Measurements from ENCODE around the gene NETO2.
"Not testable (repeated sequence)": the region's sequence is repeated elsewhere in the genome, so short reads cannot be mapped to it uniquely, and the experiment has no call there.

Gene NETO2

DNA sequence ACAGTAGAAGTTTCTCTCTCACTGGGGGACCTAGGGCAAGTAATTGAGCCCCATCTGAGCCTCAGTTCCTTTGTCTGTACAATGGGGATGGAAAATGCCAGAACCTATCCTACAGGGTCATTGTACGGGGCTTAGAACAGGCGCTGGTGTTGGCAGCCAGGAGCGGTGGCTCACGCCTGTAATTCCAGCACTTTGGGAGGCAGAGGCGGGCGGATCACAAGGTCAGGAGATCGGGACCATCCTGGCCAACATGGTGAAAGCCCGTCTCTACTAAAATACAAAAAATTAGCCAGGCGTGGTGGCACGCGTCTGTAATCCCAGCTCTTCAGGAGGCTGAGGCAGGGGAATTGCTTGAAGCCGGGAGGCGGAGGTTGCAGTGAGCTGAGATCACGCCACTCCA lies 87.7 kb downstream of the NETO2 start:
- H3K27ac Mint-ChIP-seq; ATAC-seq (replicated peaks); H3K9me3 Mint-ChIP-seq; H3K4me3 Mint-ChIP-seq; H3K4me1 Mint-ChIP-seq (ENCODE audit: low read depth in 2 of 2); H3K27me3 Mint-ChIP-seq; H3K36me3 Mint-ChIP-seq (ENCODE audit: insufficient read depth); DNase-seq: not testable (repeated sequence)

DNA sequence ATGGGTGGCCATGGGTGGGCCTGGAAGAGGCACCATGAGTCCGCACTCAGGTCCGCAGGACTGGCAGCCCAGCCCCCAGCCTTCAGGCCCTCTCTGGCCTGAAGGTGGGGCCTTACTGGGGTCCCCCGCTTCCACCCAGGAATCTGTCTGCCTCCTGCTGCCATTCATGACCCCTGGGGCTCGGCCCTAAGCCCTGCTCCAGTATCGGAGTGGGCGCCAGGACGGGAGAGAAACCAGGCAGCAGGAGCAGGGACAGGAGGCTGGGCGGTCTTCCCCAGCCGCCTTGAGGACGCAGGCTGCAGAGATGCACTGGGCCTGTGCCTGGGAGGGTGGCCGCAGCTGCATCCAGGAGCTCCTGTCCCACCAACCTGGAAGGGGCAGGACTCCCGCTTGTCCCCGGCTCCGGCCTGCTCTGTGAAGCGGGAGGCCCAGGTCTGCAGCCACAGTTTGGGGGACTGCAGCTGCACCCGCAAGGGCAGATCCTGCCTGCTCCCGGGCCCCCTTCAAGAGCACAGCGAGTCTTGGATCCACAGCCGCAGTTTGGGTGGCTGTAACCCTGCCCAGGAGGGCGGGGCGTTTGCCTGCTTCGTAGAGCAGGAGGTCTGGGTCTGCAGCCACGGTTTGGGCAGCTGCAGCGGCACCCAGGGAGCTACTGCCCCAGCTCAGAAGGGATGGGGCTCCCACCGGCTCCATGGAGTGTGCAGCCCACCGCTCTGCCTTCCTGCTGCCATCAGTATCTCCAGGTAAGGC lies 88.4 kb downstream of the NETO2 start:
- no peak for ATAC-seq (replicated peaks)
- Mint-ChIP-seq H3K4me1 (ENCODE audit: low read depth in 2 of 2) (no peaks in the 10 kb centered on the region), H3K4me3 (no peak overlapping the region), H3K27me3 (peaks cover 0 to 8% of the 10 kb centered on the region in 2 donors), H3K27ac (no peak overlapping the region), H3K36me3 (ENCODE audit: insufficient read depth) (no peaks in the 10 kb centered on the region), H3K9me3 (no peaks in the 10 kb centered on the region)
- no peak for DNase-seq

DNA sequence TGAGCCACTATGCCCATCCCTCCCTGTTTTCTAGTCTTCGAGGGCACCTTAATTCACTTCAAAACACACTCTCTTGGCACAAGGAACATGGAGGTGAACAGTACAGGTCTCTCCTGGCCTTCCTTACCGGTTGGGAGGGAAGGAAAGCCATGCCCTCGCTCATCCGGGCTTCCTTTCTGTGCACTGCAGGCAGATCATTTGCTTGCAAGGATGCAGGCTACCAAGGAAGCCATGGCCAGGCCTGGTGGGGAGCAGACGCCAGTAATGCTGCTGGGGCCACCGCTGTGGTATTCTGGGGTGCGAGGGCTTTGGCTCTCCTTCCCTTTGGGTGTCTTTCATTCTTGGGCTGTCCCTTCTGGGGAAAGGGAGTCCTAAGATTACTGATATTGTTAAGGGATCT lies 89.4 kb downstream of the NETO2 start:
- ATAC-seq (replicated peaks) (no peak), DNase-seq (no peak)
- H3K27ac Mint-ChIP-seq = no peak overlapping the region
- H3K4me1 Mint-ChIP-seq (ENCODE audit: low read depth in 2 of 2) = no peaks in the 10 kb centered on the region
- no peaks in the 10 kb centered on the region for H3K36me3 Mint-ChIP-seq (ENCODE audit: insufficient read depth)
- H3K9me3 Mint-ChIP-seq = no peaks in the 10 kb centered on the region
- no peak overlapping the region for H3K4me3 Mint-ChIP-seq
- peaks cover 0 to 18% of the 10 kb centered on the region in 2 donors for H3K27me3 Mint-ChIP-seq

DNA sequence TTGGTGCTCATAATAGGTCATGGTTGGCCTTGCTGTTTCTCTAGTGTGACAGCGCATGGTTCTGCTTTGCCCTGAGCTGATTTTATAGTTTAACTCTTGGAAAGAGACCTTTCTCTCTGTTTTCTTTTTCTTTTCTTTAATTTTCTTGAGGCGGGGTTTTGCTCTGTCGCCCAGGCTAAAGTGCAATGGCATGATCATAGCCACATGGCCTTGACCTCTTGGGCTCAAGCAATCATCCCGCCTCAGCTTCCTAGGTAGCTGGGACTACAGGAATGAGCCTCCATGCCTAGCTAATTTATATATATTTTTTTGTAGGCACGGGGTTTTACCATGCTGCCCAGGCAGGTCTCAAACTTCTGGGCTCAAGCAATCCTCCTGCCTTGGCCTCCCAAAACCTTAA lies 89.8 kb downstream of the NETO2 start:
- Mint-ChIP-seq H3K27me3 (peaks cover 0 to 22% of the 10 kb centered on the region in 2 donors), H3K4me3 (no peak overlapping the region), H3K4me1 (ENCODE audit: low read depth in 2 of 2) (no peaks in the 10 kb centered on the region), H3K9me3 (no peaks in the 10 kb centered on the region), H3K27ac (no peak overlapping the region), H3K36me3 (ENCODE audit: insufficient read depth) (no peaks in the 10 kb centered on the region)
- ATAC-seq (replicated peaks) (no peak), DNase-seq (no peak)

DNA sequence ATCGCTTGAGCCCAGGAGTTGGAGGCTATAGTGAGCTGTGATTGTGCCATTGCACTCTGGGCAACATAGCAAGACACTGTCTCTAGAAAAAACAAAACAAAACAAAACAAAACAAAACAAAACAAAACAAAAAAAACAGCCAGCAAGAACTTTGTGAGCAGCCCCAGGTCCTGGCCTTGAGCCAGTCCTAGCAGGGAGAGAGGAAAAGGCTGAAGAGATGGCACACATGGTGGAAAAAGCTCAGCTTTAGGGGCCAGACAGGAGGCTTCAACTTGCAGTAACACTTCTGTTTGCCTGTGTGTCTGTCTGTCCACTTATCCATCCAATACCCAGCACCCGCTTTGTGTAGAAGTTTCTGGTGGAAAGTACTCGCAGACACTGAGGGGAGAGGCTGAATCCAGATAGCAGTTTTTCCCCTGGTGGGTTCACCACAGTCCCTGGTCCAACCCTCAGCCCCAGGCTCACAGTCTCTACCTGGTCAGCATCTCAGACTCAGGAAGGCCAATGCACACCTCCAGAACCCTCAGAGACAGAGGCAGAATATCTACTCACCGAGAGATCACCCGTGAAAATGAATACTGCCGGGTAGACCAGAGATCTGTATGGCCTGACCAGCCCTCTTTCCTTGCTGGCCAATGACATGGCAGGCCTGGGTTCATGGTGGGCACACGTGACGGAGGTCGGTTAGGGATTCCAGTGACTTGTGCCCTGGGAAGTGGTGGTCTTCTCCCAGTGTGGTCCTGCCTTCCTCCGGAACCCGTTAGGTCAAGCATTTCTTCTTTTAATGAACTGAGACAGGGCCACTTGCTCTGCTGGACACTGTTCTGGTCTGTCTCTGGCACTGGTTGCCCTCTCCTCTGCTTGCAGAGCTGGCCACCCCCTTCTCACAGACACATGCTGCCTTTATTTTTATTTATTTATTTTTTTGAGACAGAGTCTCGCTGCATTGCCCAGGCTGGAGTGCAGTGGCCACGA lies 90.8 kb downstream of the NETO2 start:
- Mint-ChIP-seq H3K27me3 (peaks cover 0 to 32% of the 10 kb centered on the region in 2 donors), H3K4me3 (no peak overlapping the region), H3K9me3 (no peaks in the 10 kb centered on the region), H3K36me3 (ENCODE audit: insufficient read depth) (no peaks in the 10 kb centered on the region), H3K27ac (no peak overlapping the region), H3K4me1 (ENCODE audit: low read depth in 2 of 2) (no peaks in the 10 kb centered on the region)
- DNase-seq (no peak), ATAC-seq (replicated peaks) (no peak)

DNA sequence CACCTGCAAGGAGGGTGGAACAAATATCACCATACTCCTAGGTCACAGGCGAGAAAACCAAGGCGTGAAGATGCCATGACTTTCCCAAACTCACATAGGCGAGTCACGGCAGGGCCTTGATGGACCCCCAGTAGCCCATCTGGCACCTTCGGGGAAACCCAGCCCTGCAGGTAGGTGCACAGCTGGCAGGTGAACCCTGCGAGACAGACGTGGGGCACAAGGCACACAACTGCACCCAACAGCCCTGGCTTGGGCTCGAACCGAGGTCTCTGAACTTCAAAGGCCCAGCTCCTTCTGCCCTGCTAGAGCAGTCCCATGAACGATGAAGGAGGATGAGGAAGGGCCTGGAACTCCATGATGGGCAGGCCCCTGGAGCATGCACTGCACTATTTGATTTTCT lies 92.7 kb downstream of the NETO2 start:
- Mint-ChIP-seq H3K27ac (no peak overlapping the region), H3K36me3 (ENCODE audit: insufficient read depth) (peaks cover 6% of the 10 kb centered on the region), H3K9me3 (no peaks in the 10 kb centered on the region), H3K4me1 (ENCODE audit: low read depth in 2 of 2) (peaks cover under 1 to 4% of the 10 kb centered on the region in 2 donors), H3K27me3 (peaks cover 0 to 35% of the 10 kb centered on the region in 2 donors), H3K4me3 (no peak overlapping the region)
- ATAC-seq (replicated peaks) (no peak), DNase-seq (no peak)

DNA sequence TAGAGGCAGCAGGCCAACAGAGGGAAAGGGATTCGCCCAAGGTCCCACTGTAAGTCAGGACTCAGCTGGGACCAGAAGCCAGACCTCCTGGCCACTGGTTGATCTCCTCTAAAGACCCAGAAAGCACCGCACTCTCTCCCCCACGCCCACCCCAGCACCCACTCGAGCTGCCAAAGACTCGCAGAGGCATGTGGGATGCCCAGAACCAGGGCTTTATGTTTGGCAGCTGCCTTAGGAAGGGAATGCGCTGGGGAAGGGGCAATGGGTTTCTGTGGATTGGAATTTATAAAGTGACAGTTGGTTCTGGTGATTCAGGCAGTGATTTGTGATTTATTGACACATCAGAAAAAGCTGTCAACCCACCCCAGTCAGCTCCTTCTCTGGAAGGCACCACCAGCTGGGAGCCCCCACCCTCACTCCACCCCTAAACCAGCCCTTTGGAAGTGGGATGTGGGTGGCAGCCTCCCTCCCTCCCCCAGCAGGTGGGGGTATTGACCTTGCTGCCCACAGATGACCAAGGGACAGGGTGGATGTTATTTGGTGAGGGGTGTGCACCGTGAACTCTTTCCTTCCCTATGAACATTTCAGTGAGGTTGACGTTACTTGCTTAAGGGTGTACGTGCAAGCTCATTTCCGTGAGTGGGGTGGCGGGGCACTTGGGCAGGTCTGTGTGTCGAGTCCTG lies 93.7 kb downstream of the NETO2 start:
- Mint-ChIP-seq H3K4me1 (ENCODE audit: low read depth in 2 of 2) (peaks cover 9 to 11% of the 10 kb centered on the region in 2 donors), H3K27me3 (peaks cover 0 to 35% of the 10 kb centered on the region in 2 donors), H3K4me3 (no peak overlapping the region), H3K36me3 (ENCODE audit: insufficient read depth) (peaks cover 7% of the 10 kb centered on the region), H3K9me3 (no peaks in the 10 kb centered on the region), H3K27ac (no peak overlapping the region)
- ATAC-seq (replicated peaks) (no peak), DNase-seq (no peak)

DNA sequence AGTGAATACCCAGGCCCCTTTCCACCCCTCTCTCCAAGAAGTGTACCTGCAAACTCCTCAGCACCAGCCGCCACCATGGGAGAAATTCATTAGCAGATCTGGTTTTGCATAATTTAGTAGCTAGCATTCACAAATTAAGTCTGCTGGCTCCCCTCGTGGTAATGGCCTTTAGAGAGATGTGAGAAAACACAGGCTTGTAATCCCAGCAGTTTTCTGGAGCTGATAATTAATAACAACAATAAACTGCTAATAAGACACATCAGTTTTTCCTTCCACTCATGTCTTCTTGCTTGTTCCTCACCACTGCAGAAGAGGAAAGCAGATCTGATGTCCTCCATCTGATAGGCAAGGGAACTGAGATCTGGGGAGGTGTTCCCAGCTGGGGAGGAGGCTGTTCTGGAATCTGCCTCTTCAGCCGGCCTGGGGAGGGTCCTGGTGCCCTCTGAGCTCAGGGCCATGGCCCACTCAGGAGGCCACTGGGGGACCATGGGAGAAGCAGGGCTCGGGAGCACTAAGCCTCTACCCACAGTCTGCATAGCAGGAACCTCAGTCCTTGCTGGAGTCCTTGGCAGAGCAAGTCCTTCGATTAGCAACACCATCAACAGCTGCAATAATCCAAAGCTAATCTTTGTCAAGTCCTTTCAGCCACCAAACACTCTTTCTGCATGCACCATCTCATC lies 96.1 kb downstream of the NETO2 start:
- peaks cover 0 to 35% of the 10 kb centered on the region in 2 donors for H3K27me3 Mint-ChIP-seq
- peaks cover 7% of the 10 kb centered on the region for H3K36me3 Mint-ChIP-seq (ENCODE audit: insufficient read depth)
- DNase-seq = no peak
- H3K27ac Mint-ChIP-seq = no peak overlapping the region
- no peak for ATAC-seq (replicated peaks)
- no peaks in the 10 kb centered on the region for H3K9me3 Mint-ChIP-seq
- no peak overlapping the region for H3K4me3 Mint-ChIP-seq
- peaks cover 13 to 15% of the 10 kb centered on the region in 2 donors for H3K4me1 Mint-ChIP-seq (ENCODE audit: low read depth in 2 of 2)

DNA sequence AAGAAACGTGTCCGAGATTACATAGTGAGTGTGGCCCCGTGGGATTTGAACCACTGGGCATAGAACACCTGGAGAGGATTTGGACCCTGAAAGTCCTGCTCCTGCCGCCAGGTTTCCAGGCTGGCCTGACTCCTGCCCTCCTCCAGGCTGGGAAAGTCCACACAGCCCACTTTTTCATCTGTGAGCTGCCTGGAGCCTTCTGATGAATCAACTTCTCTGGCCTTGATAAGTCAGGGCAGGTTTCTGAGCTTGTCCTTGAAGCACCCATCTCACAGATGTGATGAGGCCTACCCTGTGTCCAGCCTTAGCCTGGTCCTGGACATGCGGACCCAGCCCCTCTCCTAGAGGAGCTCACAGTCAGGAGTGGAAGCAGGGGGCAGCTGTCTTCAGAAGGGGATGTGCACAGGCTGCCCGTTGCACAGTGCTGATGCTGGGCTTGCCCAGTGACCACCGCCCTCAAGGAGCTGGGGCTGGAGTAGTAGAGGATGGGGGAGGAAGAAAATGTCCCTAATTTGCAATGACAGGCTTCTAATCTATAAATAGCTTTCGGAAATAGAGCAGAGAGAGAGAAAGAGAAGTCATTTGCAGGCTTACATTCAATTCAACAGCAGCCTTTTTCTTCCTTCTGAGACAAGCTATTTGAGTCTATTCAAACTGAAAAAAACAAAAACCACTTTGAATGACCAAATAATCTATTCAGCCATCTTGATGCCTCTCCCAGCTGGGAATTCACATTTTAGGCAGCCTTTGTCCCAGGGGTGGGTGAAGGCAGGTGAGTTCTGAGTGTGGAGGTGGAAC lies 96.8 kb downstream of the NETO2 start:
- no peak for DNase-seq
- H3K27me3 Mint-ChIP-seq = peaks cover 0 to 39% of the 10 kb centered on the region in 2 donors
- no peaks in the 10 kb centered on the region for H3K9me3 Mint-ChIP-seq
- H3K36me3 Mint-ChIP-seq (ENCODE audit: insufficient read depth) = peaks cover 7% of the 10 kb centered on the region
- ATAC-seq (replicated peaks) = no peak
- no peak overlapping the region for H3K27ac Mint-ChIP-seq
- H3K4me3 Mint-ChIP-seq = no peak overlapping the region
- peaks cover 13 to 15% of the 10 kb centered on the region in 2 donors for H3K4me1 Mint-ChIP-seq (ENCODE audit: low read depth in 2 of 2)

DNA sequence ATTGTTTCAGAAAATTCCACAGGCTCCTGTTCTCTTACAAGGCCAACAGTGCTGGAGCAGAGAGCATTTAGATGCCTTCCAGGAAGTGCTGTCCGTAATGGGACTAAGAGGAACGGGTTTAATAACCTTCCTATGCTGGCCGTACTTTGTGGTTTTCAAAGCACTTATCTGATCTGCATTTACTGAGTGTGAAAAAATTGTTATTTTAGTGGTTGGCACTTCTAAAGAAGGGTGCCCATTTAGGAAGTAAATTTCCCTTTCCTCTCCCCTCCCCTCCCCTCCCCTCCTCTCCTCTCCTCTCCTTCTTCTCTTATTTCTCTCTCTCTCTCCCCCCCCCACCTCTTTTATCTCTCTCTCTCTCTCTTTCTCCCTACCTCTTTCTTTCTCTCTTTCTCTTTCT lies 98.3 kb downstream of the NETO2 start:
- ATAC-seq (replicated peaks) (peak; percentile 70), DNase-seq (no peak)
- Mint-ChIP-seq H3K4me3 (peak overlapping the region; percentile 24 to 55), H3K36me3 (ENCODE audit: insufficient read depth) (peaks cover 9% of the 10 kb centered on the region), H3K4me1 (ENCODE audit: low read depth in 2 of 2) (peaks cover 13 to 15% of the 10 kb centered on the region in 2 donors), H3K27ac (peak overlapping the region in 1 of 2 donors; percentile 28), H3K9me3 (no peaks in the 10 kb centered on the region), H3K27me3 (peaks cover 0 to 36% of the 10 kb centered on the region in 2 donors)

DNA sequence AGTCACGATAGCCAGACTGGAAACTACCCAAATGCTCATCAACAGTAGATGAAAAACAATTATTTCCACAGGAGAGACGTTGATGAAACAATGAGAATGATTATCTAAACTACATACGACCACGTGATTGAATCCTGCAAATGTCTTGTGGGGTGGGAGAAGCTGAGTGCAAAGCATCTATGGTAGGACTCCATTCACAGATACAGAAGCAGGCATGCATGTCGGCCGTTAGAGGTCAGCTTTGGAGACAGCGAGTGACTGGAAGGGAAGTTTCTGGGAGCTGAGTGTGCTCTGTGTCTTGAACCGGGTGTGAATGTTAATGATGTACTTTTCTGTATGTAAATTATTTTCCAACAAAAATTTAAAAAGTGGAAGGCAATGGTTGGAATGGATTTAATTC lies 98.7 kb downstream of the NETO2 start:
- peaks cover 13 to 15% of the 10 kb centered on the region in 2 donors for H3K4me1 Mint-ChIP-seq (ENCODE audit: low read depth in 2 of 2)
- H3K9me3 Mint-ChIP-seq = no peaks in the 10 kb centered on the region
- peak overlapping the region; percentile 24 to 55 for H3K4me3 Mint-ChIP-seq
- DNase-seq = no peak
- peaks cover 0 to 32% of the 10 kb centered on the region in 2 donors for H3K27me3 Mint-ChIP-seq
- peak overlapping the region in 1 of 2 donors; percentile 28 for H3K27ac Mint-ChIP-seq
- no peak for ATAC-seq (replicated peaks)
- peaks cover 9% of the 10 kb centered on the region for H3K36me3 Mint-ChIP-seq (ENCODE audit: insufficient read depth)

DNA sequence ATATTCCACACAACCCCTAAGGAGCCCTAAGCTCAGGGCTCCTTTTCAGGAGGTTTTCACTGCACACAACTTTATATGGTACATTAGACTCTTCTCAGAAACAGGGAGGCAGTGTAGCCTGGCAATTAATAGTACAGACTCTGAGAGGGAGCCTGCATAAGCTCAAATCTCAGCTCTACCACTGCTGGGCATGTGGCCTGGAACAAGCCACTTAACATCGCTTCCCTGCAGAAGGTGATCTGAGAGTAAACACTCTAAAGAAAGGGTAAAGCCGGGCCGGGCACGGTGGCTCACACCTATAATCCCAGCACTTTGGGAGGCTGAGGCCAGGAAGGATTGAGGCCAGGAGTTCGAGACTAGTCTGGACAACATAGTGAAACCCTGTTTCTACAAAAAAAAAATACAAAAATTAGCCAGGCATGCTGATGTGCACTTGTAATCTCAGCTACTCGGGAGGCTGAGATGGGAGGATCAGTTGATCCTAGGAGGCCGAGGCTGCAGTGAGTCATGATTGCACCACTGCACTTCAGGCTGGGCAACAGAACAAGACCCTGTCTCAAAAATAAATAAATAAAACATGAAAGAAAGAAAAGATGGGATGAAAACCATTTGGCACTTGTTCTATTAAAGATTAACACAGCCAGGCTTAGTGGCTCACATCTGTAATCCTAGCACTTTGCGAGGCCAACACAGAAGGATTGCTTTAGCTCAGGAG lies 99.6 kb downstream of the NETO2 start:
- H3K27me3 Mint-ChIP-seq = peaks cover 0 to 29% of the 10 kb centered on the region in 2 donors
- H3K4me3 Mint-ChIP-seq = no peak overlapping the region
- no peak for DNase-seq
- ATAC-seq (replicated peaks) = no peak
- H3K36me3 Mint-ChIP-seq (ENCODE audit: insufficient read depth) = peaks cover 9% of the 10 kb centered on the region
- no peak overlapping the region for H3K27ac Mint-ChIP-seq
- H3K9me3 Mint-ChIP-seq = no peaks in the 10 kb centered on the region
- H3K4me1 Mint-ChIP-seq (ENCODE audit: low read depth in 2 of 2) = peaks cover 13 to 15% of the 10 kb centered on the region in 2 donors

Measured in effector memory CD8-positive, alpha-beta T cell (primary cell).